Lower lobe of right lung (tissue), 2 donors: ENCODE measurements around the gene MAS1L. TPM values are rescaled to one million over a fixed set of nuclear protein-coding genes. Genes with fewer than 3 reads are reported as not detected.

Experiments
- ATAC-seq, 2 donors: fragments of 200-7000 bp; cut with Tn5 transposase; one replicate each; pipeline ENCODE4 v1.9.1; 2020 to 2022; ENCODE audit warnings: mild to moderate bottlenecking in 2 of 2, moderate library complexity in 2 of 2
- DNase-seq: peaks from one replicate; pipeline ENCODE4 v3.0.0-alpha.2; 2020
- H3K27ac ChIP-seq: fragments of 200-600 bp; one replicate; pipeline ENCODE4 v1.8.0; 2022
- H3K27me3 ChIP-seq: fragments of 200-600 bp; one replicate; pipeline ENCODE4 v1.8.0; 2022; ENCODE audit warnings: low read depth
- H3K36me3 ChIP-seq: fragments of 200-600 bp; one replicate; pipeline ENCODE4 v1.8.0; 2022; ENCODE audit warnings: mild to moderate bottlenecking
- H3K4me1 ChIP-seq: fragments of 200-600 bp; one replicate; pipeline ENCODE4 v1.8.0; 2022
- H3K4me3 ChIP-seq: fragments of 200-600 bp; one replicate; pipeline ENCODE4 v1.8.0; 2022; ENCODE audit warnings: mild to moderate bottlenecking
- H3K9me3 ChIP-seq: fragments of 200-600 bp; one replicate; pipeline ENCODE4 v1.8.0; 2022
- intact Hi-C: fragments of 100-400 bp; cut with DNase I; formaldehyde crosslinking; loops from one replicate; pipeline ENCODE4 v1.11.0; 2022
- total RNA-seq: library from RNA; stranded (reverse); fragmentation: NEBNext Ultra II Directional; extraction: Animal tissue kit (Norgen Biotek cat#: 25700); gene quantifications from one replicate; pipeline ENCODE4 v1.2.1, GENCODE V29; 2021
- TF ChIP-seq, protein P1 (sequence below): fragments of 200-600 bp; IDR thresholded peaks from one replicate; pipeline ENCODE4 v1.8.0; 2022; ENCODE audit warnings: antibody characterized with exemption, mild to moderate bottlenecking
- donor health status: DM: no; HTN: yes; CAD: no; lungs with severe emphysema.

Gene MAS1L
- total RNA-seq, 1 donor from 2014 or later: 0.50 TPM

DNA sequence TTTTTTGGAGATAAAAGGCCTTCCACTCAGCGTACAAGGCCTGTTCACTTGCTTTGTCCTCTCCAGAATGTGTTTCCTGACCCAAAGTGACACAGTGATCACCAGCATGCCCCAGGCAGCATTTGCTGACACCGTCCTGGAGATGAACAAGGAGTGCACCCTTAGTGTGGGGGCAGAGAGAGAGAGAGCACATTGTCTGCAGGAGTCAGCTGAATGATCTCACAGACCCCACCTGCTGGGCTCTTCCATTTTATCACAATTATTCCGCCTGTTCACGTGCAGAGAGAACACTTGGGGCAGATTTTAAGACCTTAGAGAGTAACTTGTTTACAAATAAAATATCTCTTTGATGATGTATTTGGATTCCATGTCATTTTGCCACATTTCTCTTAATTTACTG, 22.4 kb upstream of the MAS1L start:
- Histone ChIP-seq H3K36me3 (no peaks in the 10 kb centered on the region), H3K27me3 (peaks cover 3% of the 10 kb centered on the region), H3K27ac (no peak overlapping the region), H3K4me1 (no peaks in the 10 kb centered on the region), H3K9me3 (no peaks in the 10 kb centered on the region), H3K4me3 (no peak overlapping the region)
- no peak for ATAC-seq
- TF ChIP-seq, protein P1, sequence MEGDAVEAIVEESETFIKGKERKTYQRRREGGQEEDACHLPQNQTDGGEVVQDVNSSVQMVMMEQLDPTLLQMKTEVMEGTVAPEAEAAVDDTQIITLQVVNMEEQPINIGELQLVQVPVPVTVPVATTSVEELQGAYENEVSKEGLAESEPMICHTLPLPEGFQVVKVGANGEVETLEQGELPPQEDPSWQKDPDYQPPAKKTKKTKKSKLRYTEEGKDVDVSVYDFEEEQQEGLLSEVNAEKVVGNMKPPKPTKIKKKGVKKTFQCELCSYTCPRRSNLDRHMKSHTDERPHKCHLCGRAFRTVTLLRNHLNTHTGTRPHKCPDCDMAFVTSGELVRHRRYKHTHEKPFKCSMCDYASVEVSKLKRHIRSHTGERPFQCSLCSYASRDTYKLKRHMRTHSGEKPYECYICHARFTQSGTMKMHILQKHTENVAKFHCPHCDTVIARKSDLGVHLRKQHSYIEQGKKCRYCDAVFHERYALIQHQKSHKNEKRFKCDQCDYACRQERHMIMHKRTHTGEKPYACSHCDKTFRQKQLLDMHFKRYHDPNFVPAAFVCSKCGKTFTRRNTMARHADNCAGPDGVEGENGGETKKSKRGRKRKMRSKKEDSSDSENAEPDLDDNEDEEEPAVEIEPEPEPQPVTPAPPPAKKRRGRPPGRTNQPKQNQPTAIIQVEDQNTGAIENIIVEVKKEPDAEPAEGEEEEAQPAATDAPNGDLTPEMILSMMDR: no peak
- DNase-seq: no peak
- intact Hi-C loops: no loop called here

DNA sequence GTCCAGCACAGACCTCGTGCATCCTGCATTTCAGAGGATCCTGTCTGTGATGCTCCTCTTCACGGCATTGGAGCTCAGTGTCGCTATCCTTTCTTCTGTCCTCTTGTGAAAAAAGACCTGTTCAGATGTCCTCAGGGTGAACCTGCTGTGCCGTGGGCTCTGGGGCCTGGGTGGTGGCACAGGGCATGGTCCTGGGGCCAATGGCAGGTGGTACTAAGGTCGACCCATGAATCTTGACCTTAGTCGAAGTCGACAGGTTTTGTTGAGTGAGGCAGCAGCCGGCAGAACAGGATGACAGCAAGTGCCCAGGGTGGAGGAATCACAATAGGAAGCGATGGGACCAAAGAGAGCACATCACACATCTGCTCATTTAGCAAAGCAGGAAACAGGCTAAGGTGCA, 22.0 kb upstream of the MAS1L start:
- no peak for ATAC-seq
- TF ChIP-seq, protein P1: no peak

DNA sequence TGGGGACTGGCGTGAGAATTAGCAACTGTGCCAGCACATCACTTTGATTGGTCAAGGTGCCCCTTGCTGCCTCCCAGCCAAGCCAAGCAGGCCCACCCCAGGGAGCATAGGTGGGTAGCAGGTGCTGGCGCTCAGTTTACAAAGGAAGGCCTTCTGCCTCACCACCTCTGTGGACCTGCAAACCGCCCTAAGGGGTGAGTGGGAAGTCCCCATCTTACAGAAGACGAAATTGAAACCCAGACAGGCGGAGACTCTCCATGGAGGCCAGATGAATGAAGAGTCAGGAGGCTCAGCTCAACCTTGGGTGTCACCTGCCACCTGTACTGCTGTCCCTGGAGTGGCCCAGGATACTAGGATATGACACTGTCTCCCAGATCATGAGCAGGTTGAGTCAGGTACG, 21.5 kb upstream of the MAS1L start:
- DNase-seq: no peak

More for the DNA sequence above, 22.0 kb upstream of the MAS1L start:
- intact Hi-C loops: no loop called here
- no peaks in the 10 kb centered on the region for H3K9me3 ChIP-seq
- H3K27me3 ChIP-seq: peaks cover 3% of the 10 kb centered on the region
- no peaks in the 10 kb centered on the region for H3K4me1 ChIP-seq
- H3K4me3 ChIP-seq: no peak overlapping the region
- no peaks in the 10 kb centered on the region for H3K36me3 ChIP-seq
- no peak overlapping the region for H3K27ac ChIP-seq
- DNase-seq: no peak

DNA sequence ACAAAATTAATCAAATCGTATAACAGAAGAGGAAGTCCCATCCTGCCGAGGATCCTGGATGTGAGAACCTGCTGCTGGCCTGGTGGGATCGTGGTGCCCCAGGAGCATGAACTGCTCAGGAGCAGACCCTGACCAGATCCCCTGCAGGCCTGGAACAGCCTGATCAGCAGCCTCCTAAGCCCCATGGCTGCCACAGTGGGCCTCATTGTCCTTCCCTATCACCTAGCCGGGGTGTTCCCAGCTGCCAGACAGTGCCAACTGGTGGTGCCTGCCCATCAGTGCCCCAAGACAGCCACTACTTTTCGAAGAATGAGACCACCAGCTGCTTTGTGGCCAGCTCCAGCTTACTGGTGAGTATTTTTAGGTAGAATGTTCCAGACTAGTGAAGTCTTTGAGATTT, 19.6 kb upstream of the MAS1L start:
- Histone ChIP-seq H3K36me3 (no peaks in the 10 kb centered on the region), H3K4me1 (no peaks in the 10 kb centered on the region), H3K4me3 (no peak overlapping the region), H3K27me3 (peaks cover 3% of the 10 kb centered on the region), H3K27ac (no peak overlapping the region), H3K9me3 (no peaks in the 10 kb centered on the region)
- intact Hi-C loops: no loop called here
- TF ChIP-seq, protein P1: no peak
- ATAC-seq (no peak), DNase-seq (no peak)

More for the DNA sequence above, 21.5 kb upstream of the MAS1L start:
- intact Hi-C loops: no loop called here
- ATAC-seq: no peak
- no peak overlapping the region for H3K27ac ChIP-seq
- no peaks in the 10 kb centered on the region for H3K4me1 ChIP-seq
- TF ChIP-seq, protein P1: no peak
- H3K27me3 ChIP-seq: peaks cover 3% of the 10 kb centered on the region
- no peaks in the 10 kb centered on the region for H3K36me3 ChIP-seq
- no peak overlapping the region for H3K4me3 ChIP-seq
- no peaks in the 10 kb centered on the region for H3K9me3 ChIP-seq

DNA sequence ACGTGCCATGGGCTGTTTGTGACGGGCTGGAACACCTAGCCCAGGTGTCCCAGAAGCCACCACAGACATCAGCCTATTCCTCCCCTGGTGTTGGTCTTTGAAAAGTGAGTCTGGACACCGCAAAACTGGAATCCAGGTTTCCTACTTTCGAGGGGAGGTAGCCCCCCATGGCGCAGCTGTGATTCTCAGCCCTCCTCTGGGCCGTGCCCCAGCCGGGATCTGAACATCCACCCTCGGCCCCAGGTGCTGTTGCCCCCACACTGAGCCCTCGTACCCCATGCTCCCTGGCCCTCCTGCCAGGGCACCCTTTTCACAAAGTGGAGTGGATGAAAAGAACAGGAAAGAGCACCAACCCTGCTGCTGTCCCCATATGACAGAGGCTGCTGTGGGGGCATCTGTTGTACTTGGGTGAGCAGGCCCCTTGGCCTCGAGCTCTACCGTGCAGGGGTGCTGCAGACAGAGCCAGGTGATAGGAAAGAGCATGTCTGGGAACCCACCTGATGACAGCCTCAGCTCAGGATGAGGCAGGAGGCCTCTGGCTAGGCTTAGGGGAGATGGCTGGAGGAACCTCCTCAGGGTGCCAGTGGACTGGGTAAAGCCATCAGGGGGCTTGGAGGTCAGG, 18.8 kb upstream of the MAS1L start:
- no peak for DNase-seq
- Histone ChIP-seq H3K27ac (no peak overlapping the region), H3K36me3 (no peaks in the 10 kb centered on the region), H3K27me3 (peaks cover 7% of the 10 kb centered on the region), H3K4me3 (no peak overlapping the region), H3K9me3 (no peaks in the 10 kb centered on the region), H3K4me1 (no peaks in the 10 kb centered on the region)
- intact Hi-C loops: no loop called here
- ATAC-seq: no peak
- TF ChIP-seq, protein P1: no peak
